Measurements from ENCODE around the gene ANKRD34A.
"Not testable (repeated sequence)": the region's sequence is repeated elsewhere in the genome, so short reads cannot be mapped to it uniquely, and the experiment has no call there.

The ANKRD34A gene

DNA sequence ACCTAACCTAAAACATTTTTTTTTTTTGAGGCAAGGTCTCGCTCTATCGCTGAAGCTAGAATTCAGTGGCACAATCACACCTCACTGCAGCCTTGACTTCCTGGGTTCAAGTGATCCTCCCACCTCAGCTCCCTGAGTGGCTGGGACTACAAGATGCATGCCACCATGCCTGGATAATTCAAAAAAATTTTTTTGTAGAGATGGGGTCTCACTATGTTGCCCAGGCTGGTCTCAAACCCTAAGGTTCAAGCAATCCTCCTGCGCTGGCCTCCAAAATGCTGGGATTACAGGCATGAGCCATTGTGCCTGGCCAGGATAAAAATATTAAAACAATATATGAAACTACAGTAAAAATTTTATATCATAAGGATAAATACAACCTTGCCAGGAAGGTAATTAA, 11.5 kb downstream of the ANKRD34A start:
- in situ Hi-C loops (cut with MboI; ENCODE audit: low sequenced_read_pairs) = no loop called here

DNA sequence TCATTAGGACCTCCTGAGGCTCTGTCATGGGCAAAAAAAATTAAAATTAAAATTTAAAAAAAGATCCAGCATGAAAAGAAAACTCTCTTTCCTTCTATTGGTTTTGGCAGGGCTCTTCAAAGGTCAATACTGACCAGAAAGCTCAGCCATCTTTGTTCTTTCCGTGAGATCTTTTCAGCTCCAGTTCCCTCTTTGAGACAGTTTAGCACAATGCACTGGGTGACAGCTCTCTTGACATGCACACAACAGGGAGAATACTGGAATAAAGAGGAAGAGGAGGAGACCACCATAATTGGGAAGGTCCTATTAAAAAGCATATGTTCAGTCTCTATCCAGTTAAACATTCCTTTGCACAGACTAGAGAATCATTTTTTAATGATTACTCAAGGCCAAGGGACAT, 12.8 kb downstream of the ANKRD34A start:
- in situ Hi-C loops (cut with MboI; ENCODE audit: low sequenced_read_pairs) = no loop called here

DNA sequence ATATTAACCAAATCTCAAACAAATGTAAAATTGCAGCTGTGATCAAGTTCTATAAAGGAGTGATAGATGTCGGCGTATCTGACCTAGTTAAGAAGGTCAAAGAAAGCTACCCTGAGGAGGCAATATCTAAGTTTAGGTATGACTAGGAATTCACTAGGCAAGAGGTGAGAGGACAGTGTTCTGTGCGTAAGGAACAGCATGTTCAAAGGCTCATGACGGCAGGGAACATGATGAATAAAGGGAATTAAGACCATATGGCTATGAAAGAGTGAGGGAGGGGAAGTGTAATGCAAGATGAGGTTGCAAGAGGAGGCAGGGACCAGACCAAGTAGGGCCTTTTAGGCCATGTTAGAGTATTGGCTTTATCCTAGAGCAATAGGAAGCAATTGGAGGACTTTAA, 15.2 kb downstream of the ANKRD34A start:
- in situ Hi-C loops (cut with MboI; ENCODE audit: low sequenced_read_pairs) = no loop called here

DNA sequence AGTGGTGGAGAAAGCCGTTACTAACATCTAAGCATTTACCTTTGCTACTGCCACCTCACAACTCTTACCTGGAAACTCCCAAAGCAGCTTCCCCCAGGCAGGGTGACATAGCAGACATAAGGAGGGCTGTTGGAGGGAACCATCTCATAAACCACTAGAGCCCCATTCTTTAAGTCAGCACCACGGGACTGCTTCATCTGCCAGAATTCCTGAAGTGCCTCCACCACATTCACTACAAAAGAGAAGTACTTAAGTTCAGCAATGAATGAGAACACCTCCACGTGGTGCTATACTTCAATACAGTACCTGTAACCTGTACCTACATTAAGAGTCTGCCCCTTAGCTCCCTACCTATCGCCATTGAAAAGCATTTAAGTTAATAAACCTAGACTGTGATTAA, 16.8 kb downstream of the ANKRD34A start:
- in situ Hi-C loops (cut with MboI; ENCODE audit: low sequenced_read_pairs) = no loop called here

DNA sequence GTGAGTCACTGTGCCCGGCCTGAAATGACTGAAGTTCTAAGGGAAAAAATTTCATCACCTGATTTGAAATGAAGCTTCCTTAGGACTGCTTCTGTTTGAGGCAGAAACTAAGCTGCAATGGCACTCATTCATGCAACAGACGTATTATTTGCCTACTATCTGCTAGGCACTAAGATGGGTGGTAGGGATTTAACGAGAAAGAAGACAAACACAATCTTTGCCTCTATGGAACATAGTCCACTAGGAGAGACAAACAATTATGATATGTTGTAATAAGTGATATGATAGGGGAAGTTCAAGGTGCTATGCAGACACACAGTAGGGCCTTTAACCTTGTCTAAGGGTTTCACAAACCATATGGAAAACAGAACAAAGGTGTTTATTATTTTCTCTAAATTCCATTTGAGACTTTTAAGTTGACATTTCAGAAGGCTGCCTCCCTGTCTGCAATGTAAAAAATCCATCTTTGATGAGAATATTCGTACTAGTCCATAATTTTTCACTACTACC, 17.8 kb downstream of the ANKRD34A start:
- in situ Hi-C loops (cut with MboI; ENCODE audit: low sequenced_read_pairs) = no loop called here

DNA sequence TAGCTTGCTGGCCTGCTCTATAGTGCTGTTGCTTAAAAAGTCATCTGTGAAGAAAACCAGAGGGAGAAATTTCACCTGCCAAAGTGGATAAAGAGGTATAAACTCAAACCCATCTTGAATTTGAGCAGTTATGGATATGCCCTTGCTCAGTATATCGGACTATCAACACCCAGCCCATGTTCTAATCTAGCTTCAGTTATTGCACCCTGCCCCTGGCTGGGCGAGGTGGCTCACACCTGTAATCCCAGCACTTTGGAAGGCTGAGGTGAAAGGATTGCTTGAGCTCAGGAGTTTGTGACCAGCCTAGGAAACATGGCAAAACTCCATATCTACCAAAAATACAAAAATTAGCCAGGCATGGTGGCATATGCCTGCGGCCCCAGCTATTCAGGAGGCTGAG, 19.8 kb downstream of the ANKRD34A start:
- in situ Hi-C loops (cut with MboI; ENCODE audit: low sequenced_read_pairs) = no loop called here

DNA sequence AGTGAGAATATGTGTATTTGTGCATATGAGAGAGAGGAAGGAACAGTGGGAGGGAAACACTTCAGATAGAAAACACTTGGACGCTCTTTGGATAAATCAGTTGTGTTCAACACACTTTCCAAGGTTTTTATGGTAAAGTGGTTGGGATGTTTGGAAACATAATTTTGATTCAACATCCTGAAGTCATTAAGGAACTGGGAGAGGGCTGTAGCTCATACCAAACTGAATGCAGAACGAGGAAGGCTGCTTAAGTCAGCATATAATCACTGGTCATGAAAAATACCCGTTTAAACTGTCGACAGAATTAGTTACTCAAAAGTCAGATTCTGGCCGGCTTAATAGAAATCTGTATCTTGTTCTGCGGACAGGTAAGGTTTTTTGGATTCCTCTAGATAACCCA, 21.5 kb downstream of the ANKRD34A start:
- in situ Hi-C loops (cut with MboI; ENCODE audit: low sequenced_read_pairs) = no loop called here

DNA sequence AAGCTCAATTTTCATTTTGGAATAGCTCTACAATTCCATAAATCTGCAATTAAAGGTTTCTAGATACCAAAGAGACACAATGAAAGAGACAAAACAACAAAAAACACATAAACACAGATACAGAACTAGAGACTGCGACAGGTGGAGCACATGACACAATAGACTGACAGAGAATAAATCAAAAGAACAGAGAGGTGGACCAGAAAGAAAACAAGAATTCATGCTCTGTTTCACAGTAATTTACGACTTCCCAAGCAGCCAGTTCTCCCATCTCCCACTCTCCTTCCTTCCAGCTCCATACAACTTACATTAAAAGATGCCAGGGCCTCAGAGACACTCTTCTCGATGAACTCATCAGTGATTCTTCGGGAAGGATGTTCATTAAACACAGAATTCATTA, 22.0 kb downstream of the ANKRD34A start:
- in situ Hi-C loops (cut with MboI; ENCODE audit: low sequenced_read_pairs) = no loop called here

DNA sequence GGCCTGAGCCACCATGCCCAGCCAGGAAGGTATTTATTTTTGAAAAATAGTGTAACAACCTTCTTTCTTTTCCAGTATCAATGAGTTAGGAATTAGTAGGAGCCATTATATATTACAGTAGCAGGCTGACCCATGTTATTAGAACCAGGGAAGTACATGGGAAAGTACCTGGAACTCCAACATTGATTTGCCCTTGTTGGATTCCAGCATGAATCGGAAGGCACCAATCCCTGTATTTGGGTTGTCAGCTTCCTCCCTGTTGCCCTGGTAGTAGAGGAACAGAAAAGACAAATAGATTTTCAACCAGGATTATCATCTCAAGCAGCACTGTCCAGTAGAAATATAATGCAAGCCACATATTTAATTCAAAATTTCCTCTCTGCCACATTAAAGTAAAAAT, 26.9 kb downstream of the ANKRD34A start:
- in situ Hi-C loops (cut with MboI; ENCODE audit: low sequenced_read_pairs) = no loop called here

DNA sequence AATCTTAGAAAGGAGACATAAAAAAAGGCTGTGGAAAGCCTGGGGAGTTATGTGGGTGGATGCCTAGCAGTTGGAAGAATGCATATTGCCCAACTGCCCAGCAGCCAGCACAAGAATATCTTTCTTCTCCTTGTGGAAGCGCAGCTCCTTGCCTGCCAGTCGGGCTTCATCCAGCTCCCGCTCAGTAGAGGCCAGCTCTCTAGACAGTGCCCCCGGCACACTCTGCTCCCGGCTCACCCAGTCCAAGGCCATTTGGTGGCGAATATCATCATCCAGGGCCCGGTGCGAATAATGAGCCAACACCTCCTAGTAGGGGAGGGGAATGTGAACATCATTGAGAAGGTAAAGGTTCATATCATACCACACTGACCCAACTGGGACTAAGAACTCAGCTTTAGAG, 28.1 kb downstream of the ANKRD34A start:
- in situ Hi-C loops (cut with MboI; ENCODE audit: low sequenced_read_pairs) = no loop called here

DNA sequence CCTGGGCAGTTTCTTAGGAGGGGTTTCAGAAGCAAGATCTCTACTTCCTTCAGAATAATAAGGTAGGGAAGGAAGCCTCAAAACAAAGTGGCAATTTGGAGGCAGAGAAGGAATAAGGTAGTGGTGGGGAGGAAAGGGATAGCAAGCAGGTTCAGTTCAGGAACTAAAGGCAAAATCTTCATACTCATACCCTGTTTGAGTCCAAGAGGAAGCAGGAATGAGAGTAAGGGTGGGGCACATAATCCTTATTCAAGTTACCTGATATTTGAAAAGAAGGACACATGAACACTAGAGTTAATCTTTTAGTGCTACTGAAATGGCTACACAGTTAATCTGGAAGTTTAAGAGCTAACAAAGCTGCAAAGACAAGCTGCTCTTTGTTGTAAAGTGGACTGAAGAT, 28.7 kb downstream of the ANKRD34A start:
- in situ Hi-C loops (cut with MboI; ENCODE audit: low sequenced_read_pairs) = no loop called here

- in situ Hi-C loops (cut with MboI; ENCODE audit: low sequenced_read_pairs) = not testable (repeated sequence)
These were observed 31.8 kb downstream of the ANKRD34A start for GRCh38 chr1:145932522-145933009.

DNA sequence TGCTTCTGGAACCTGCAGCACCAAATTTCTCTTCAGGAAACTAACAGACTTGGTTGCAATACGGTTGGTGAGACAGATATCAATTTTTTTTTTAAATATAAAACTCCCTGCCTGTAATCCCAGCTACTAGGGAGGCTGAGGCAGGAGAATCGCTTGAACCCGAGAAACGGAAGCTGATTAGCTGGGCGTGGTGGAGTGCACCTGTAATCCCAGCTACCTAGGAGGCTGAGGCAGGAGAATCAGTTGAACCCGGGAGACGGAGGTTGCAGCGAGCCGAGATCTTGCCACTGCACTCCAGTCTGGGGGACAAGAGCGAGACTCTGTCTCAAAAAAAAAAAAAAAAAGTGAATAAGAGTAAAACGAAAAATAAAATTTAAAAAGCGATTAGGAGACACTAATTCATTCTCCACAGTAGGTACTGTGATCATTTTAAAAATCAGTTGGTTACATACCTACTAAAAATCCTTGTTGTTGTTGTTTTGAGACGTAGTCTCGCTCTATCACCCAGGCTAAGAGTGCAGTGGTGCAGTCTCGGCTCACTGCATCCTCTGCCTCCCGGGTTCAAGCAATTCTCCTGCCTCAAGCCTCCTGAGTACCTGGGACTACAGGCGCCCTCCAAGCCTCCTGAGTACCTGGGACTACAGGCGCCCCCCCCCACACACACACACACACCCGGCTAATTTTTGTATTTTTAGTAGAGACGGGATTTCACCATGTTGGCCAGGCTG, 36.3 kb downstream of the ANKRD34A start:
- in situ Hi-C loops (cut with MboI; ENCODE audit: low sequenced_read_pairs) = loop anchor here (10.0 kb wide), 1 partner anchor 57 kb away; no protein-coding TSS in a partner anchor

DNA sequence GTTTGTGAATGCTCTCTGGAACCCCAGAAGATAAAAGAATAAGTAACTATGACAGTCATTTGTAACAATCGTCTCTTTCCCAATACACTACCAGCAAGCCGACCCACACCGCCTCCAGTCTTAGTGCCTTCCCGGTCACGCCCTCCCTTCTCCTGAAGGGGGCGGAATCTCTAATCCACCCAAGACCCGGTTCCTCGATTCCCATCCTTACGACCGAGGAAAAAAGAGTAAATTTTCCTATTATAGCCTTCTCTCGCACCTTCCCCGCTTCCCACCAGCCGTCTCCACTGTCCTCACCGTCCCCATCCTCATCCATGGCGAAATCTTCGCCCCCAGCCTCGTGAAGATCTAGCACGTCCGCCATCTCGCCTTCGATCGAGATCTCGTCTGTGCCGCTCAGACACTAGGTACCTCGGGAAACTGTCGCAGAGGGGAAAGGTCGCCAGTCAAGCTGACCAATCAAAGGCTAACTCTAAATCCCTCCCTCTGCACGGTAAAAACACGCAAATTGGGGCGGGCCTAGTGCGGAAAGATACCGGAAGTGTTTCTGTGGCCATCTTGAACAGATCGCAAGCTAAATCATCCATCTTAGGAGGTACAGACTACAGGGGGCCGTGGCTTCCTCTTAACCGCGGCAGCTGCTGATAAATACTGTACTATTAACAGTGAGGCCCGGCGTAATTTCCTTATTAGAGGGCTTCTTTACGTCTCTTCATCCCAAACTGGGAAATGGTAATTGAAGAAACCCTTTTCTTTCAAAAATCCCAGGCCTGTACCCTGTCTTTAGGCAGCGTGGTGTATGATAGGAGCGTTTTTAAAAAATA, 37.1 kb downstream of the ANKRD34A start, which contains the start of gene RBM8A:
Gene RBM8A (minus strand): TSS at position 422 of the 824 bp plus-strand sequence. CDS start 58 bp downstream, at position 364.
- in situ Hi-C loops (cut with MboI; ENCODE audit: low sequenced_read_pairs) = loop anchor here (10.0 kb wide), 1 partner anchor 58 kb away; no protein-coding TSS in a partner anchor

DNA sequence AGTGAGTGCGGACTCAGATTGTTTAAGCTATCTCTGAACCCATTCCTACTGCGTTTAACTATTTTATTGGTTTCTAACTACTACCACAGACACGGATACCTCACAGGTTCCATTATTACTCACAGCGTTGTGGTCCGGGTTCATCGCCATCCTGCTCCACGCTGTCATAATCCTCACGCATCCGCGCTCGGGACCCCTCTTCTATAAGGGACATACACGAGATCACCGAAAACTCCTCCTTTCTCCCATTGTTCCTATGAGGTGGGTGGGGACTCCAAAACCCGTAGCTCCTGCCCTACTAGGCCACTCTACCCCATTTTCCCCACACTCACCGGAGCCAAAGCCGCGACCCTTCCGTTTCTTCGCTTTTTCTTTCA, 37.7 kb downstream of the ANKRD34A start:
- in situ Hi-C loops (cut with MboI; ENCODE audit: low sequenced_read_pairs) = loop anchor here (10.0 kb wide), 1 partner anchor 58 kb away; no protein-coding TSS in a partner anchor

- in situ Hi-C loops (cut with MboI; ENCODE audit: low sequenced_read_pairs) = loop anchor here (10.0 kb wide), 1 partner anchor 63 kb away; no protein-coding TSS in a partner anchor
These were observed 42.1 kb downstream of the ANKRD34A start for GRCh38 chr1:145922266-145922665.

- in situ Hi-C loops (cut with MboI; ENCODE audit: low sequenced_read_pairs) = loop anchor here (10.0 kb wide), 1 partner anchor 65 kb away; no protein-coding TSS in a partner anchor
These were observed 44.1 kb downstream of the ANKRD34A start for GRCh38 chr1:145920297-145920696.

DNA sequence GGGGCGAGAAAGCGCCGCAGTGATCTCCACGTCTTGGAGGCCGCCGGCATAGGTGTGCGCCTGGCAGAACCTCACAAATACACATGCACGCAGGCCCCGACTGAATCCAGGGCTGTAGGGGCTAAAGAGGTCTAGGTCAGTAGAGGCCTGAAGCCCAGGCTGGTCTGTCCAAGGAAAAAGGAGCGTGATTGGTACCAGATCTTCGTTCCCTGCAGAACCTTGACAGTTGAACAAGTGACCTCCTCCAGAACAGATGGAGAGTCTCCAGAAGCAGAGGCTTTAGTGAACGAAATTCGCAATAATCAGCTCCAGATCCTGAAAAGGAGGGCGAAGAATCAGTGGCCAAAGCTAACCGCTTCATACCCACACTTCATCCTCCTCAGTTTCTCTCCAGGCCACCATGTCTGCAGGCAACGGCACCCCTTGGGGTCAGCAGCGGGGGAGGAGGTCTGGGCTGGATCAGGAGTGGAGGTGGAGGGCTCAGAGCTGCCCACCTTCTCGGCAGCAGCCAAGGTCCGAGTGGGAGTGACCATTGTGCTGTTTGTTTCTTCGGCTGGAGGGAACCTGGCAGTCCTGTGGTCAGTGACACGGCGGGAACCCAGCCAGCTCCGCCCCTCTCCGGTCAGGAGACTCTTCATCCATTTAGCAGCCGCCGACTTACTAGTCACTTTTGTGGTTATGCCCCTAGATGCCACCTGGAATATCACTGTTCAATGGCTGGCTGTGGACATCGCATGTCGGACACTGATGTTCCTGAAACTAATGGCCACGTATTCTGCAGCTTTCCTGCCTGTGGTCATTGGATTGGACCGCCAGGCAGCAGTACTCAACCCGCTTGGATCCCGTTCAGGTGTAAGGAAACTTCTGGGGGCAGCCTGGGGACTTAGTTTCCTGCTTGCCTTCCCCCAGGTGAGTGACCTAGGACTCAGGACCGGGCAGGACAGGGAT, 45.1 kb downstream of the ANKRD34A start:
- in situ Hi-C loops (cut with MboI; ENCODE audit: low sequenced_read_pairs) = no loop called here

- in situ Hi-C loops (cut with MboI; ENCODE audit: low sequenced_read_pairs) = no loop called here
These were observed 46.0 kb downstream of the ANKRD34A start, which contains the start of gene PEX11B for GRCh38 chr1:145918144-145918991. PEX11B (minus strand) TSS chr1:145918717; CDS start chr1:145918688, 29 bp downstream.

All from HL-60/S4 (cell line).